SJSA1 (cell line): ENCODE data around the gene NKAPL. TPM values are rescaled to one million over a fixed set of nuclear protein-coding genes. Genes with fewer than 3 reads are reported as not detected.

Experiments used
- DNase-seq, 2 experiments: peaks; one replicate each; pipeline ENCODE4 v3.0.0-alpha.2; 2015 to 2020; ENCODE audit warnings: low spot score in 2 of 2, low read depth in 1 of 2
- H3K27ac ChIP-seq: fragments of 250-450 bp; sonication (Bioruptor Pico); 2 replicates; pipeline ENCODE4 v1.5.1; 2020; ENCODE audit warnings: mild to moderate bottlenecking, moderate library complexity
- H3K27me3 ChIP-seq: fragments of 250-450 bp; sonication (Bioruptor Pico); replicated peaks from 2 replicates; pipeline ENCODE4 v1.5.1; 2020; ENCODE audit warnings: mild to moderate bottlenecking, moderate library complexity
- H3K36me3 ChIP-seq: fragments of 250-450 bp; sonication (Bioruptor Pico); 2 replicates; pipeline ENCODE4 v1.5.1; 2020; ENCODE audit warnings: mild to moderate bottlenecking
- H3K4me1 ChIP-seq: fragments of 250-450 bp; sonication (Bioruptor Pico); replicated peaks from 2 replicates; pipeline ENCODE4 v1.6.1; 2021; ENCODE audit warnings: mild to moderate bottlenecking
- H3K4me3 ChIP-seq: fragments of 250-450 bp; sonication (Bioruptor Pico); 2 replicates; pipeline ENCODE4 v1.5.1; 2020; ENCODE audit warnings: mild to moderate bottlenecking
- H3K9me3 ChIP-seq: fragments of 250-450 bp; sonication (Bioruptor Pico); replicated peaks from 2 replicates; pipeline ENCODE4 v1.5.1; 2020; ENCODE audit warnings: mild to moderate bottlenecking
- total RNA-seq: library from RNA; depleted of rRNA; stranded (reverse); fragments of >200 nt; shearing (Covaris generic); gene quantifications from 2 replicates; pipeline ENCODE4 v1.2.3, GENCODE V29; 2014

Gene NKAPL
- total RNA-seq, 1 experiment from 2014 or later = not detected

GRCh38 chr6:28225056-28225834 lies 33.9 kb upstream of the NKAPL start, which contains the start of gene ZSCAN9:
Gene ZSCAN9, plus strand, starts transcription at chr6:28225275. Its CDS starts 1,810 bp downstream, at chr6:28227085.
- H3K9me3 ChIP-seq = no peaks in the 10 kb centered on the region
- H3K27me3 ChIP-seq = 0 out of 2 replicates have a peak, but pooled peaks cover 2% of the 10 kb centered on the region
- DNase-seq = peak; percentile 79 to 93
- H3K4me1 ChIP-seq = peaks cover 13% of the 10 kb centered on the region
- peak within 1 kb of the TSS; percentile 90 for H3K27ac ChIP-seq
- H3K36me3 ChIP-seq = peaks cover 36% of the 10 kb centered on the region
- peak within 1 kb of the TSS; percentile 59 for H3K4me3 ChIP-seq

GRCh38 chr6:28226460-28226859 lies 32.6 kb upstream of the NKAPL start:
- peaks cover 48% of the 10 kb centered on the region for H3K36me3 ChIP-seq
- H3K27me3 ChIP-seq = no peaks in the 10 kb centered on the region
- no peak for DNase-seq
- no peaks in the 10 kb centered on the region for H3K9me3 ChIP-seq
- peak overlapping the region; percentile 59; the same call in 1 of the 2 replicates for H3K4me3 ChIP-seq
- H3K27ac ChIP-seq = no peak overlapping the region
- H3K4me1 ChIP-seq = peaks cover 13% of the 10 kb centered on the region

- H3K36me3 ChIP-seq = peaks cover 84% of the 10 kb centered on the region
- H3K27ac ChIP-seq = no peak overlapping the region
- no peaks in the 10 kb centered on the region for H3K27me3 ChIP-seq
- H3K4me3 ChIP-seq = no peak overlapping the region
- no peaks in the 10 kb centered on the region for H3K9me3 ChIP-seq
- no peak for DNase-seq
- no peaks in the 10 kb centered on the region for H3K4me1 ChIP-seq
Measured at GRCh38 chr6:28232785-28233184, 26.3 kb upstream of the NKAPL start.

GRCh38 chr6:28235912-28236452 lies 23.1 kb upstream of the NKAPL start:
- no peaks in the 10 kb centered on the region for H3K27me3 ChIP-seq
- no peak overlapping the region for H3K4me3 ChIP-seq
- DNase-seq = no peak
- no peak overlapping the region for H3K27ac ChIP-seq
- H3K9me3 ChIP-seq = no peaks in the 10 kb centered on the region
- no peaks in the 10 kb centered on the region for H3K4me1 ChIP-seq
- peaks cover 58% of the 10 kb centered on the region for H3K36me3 ChIP-seq

GRCh38 chr6:28239636-28240035 lies 19.5 kb upstream of the NKAPL start:
- Histone ChIP-seq H3K4me3 (no peak overlapping the region), H3K27ac (no peak overlapping the region), H3K27me3 (no peaks in the 10 kb centered on the region), H3K36me3 (peaks cover 35% of the 10 kb centered on the region), H3K9me3 (no peaks in the 10 kb centered on the region), H3K4me1 (no peaks in the 10 kb centered on the region)
- DNase-seq = no peak

- no peaks in the 10 kb centered on the region for H3K4me1 ChIP-seq
- H3K36me3 ChIP-seq = peaks cover 35% of the 10 kb centered on the region
- H3K9me3 ChIP-seq = no peaks in the 10 kb centered on the region
- H3K27ac ChIP-seq = no peak overlapping the region
- DNase-seq = no peak
- H3K4me3 ChIP-seq = no peak overlapping the region
- no peaks in the 10 kb centered on the region for H3K27me3 ChIP-seq
Measured at GRCh38 chr6:28240471-28240870, 18.6 kb upstream of the NKAPL start.

GRCh38 chr6:28243946-28244345 lies 15.2 kb upstream of the NKAPL start:
- Histone ChIP-seq H3K36me3 (peaks cover 42% of the 10 kb centered on the region), H3K4me1 (no peaks in the 10 kb centered on the region), H3K27me3 (no peaks in the 10 kb centered on the region), H3K27ac (no peak overlapping the region), H3K4me3 (no peak overlapping the region), H3K9me3 (no peaks in the 10 kb centered on the region)
- DNase-seq = no peak

- Histone ChIP-seq H3K36me3 (peaks cover 46% of the 10 kb centered on the region), H3K9me3 (no peaks in the 10 kb centered on the region), H3K4me3 (no peak overlapping the region), H3K27ac (no peak overlapping the region), H3K27me3 (no peaks in the 10 kb centered on the region), H3K4me1 (no peaks in the 10 kb centered on the region; the same call in 1 of the 2 replicates)
- DNase-seq = no peak
Measured at GRCh38 chr6:28245206-28245941, 13.7 kb upstream of the NKAPL start.

- DNase-seq = no peak
- Histone ChIP-seq H3K4me3 (no peak overlapping the region), H3K4me1 (peaks cover 14% of the 10 kb centered on the region), H3K27ac (no peak overlapping the region), H3K27me3 (no peaks in the 10 kb centered on the region), H3K9me3 (no peaks in the 10 kb centered on the region), H3K36me3 (peaks cover 41% of the 10 kb centered on the region)
Measured at GRCh38 chr6:28248916-28249315, 10.2 kb upstream of the NKAPL start.

GRCh38 chr6:28250747-28251146 lies 8.3 kb upstream of the NKAPL start:
- H3K9me3 ChIP-seq = no peaks in the 10 kb centered on the region
- H3K4me3 ChIP-seq = no peak overlapping the region; the same call in 1 of the 2 replicates
- H3K4me1 ChIP-seq = peaks cover 14% of the 10 kb centered on the region
- no peaks in the 10 kb centered on the region for H3K27me3 ChIP-seq
- no peak for DNase-seq
- peaks cover 23% of the 10 kb centered on the region for H3K36me3 ChIP-seq
- H3K27ac ChIP-seq = no peak overlapping the region

GRCh38 chr6:28251661-28252008 lies 7.5 kb upstream of the NKAPL start:
- H3K27ac ChIP-seq = no peak overlapping the region

GRCh38 chr6:28252009-28252975 lies 6.8 kb upstream of the NKAPL start, which contains the start of gene ZKSCAN4:
Gene ZKSCAN4, minus strand, starts transcription at chr6:28252269. Its CDS starts 289 bp downstream, at chr6:28251980.
- DNase-seq = peak; percentile 72 to 88
- H3K36me3 ChIP-seq = peaks cover 9% of the 10 kb centered on the region
- no peak within 1 kb of the TSS for H3K27ac ChIP-seq
- H3K27me3 ChIP-seq = no peaks in the 10 kb centered on the region
- H3K4me1 ChIP-seq = peaks cover 14% of the 10 kb centered on the region
- H3K4me3 ChIP-seq = peak within 1 kb of the TSS; percentile 59
- no peaks in the 10 kb centered on the region for H3K9me3 ChIP-seq

More at GRCh38 chr6:28251661-28252008, 7.5 kb upstream of the NKAPL start:
- Histone ChIP-seq H3K4me1 (peaks cover 14% of the 10 kb centered on the region), H3K9me3 (no peaks in the 10 kb centered on the region), H3K27me3 (no peaks in the 10 kb centered on the region), H3K4me3 (peak overlapping the region; percentile 59), H3K36me3 (peaks cover 15% of the 10 kb centered on the region)
- DNase-seq = no peak

GRCh38 chr6:28254121-28254519 lies 5.0 kb upstream of the NKAPL start:
- Histone ChIP-seq H3K27ac (no peak overlapping the region), H3K9me3 (no peaks in the 10 kb centered on the region), H3K4me3 (no peak overlapping the region), H3K36me3 (peaks cover 5% of the 10 kb centered on the region), H3K4me1 (peaks cover 14% of the 10 kb centered on the region), H3K27me3 (no peaks in the 10 kb centered on the region)
- DNase-seq = no peak
